A673 (cell line): ENCODE measurements around the gene IRS2.

Experiments used
- EZH2 ChIP-seq: fragments of 200-600 bp; sonication (generic); IDR thresholded peaks from 2 replicates; pipeline ENCODE4 v1.6.1; 2017; ENCODE audit warnings: borderline replicate concordance, low read depth, mild to moderate bottlenecking, mixed read lengths, antibody characterized with exemption, low read length; ENCODE audit not compliant: poor library complexity, severe bottlenecking
- TF ChIP-seq, protein P1 (sequence below): fragments of 300-800, 200-600 bp; sonication (generic); conservative IDR thresholded peaks from 2 replicates; pipeline ENCODE4 v1.5.1; 2017; ENCODE audit warnings: low read depth, mild to moderate bottlenecking, antibody characterized with exemption, low read length, moderate library complexity, mixed read lengths

DNA sequence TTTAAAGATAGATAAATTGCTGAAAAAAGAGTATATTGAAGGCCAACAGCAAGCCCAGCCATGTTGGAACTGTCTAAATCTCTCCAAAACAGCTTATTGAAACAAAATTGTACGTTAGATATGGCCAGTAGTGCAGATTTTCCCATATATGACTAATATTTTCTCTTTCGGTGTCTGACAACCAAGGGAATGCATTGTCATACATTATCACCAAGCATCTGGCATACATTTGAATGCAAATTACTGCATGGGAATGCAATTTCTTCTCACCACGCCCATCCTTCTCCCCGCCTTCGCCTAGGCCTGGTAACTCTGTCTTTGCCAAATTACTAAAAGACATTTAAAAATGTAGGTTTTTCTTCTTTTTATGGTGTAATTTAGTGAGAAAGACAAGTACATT is 32.5 kb upstream of the IRS2 start:
- TF ChIP-seq, protein P1, sequence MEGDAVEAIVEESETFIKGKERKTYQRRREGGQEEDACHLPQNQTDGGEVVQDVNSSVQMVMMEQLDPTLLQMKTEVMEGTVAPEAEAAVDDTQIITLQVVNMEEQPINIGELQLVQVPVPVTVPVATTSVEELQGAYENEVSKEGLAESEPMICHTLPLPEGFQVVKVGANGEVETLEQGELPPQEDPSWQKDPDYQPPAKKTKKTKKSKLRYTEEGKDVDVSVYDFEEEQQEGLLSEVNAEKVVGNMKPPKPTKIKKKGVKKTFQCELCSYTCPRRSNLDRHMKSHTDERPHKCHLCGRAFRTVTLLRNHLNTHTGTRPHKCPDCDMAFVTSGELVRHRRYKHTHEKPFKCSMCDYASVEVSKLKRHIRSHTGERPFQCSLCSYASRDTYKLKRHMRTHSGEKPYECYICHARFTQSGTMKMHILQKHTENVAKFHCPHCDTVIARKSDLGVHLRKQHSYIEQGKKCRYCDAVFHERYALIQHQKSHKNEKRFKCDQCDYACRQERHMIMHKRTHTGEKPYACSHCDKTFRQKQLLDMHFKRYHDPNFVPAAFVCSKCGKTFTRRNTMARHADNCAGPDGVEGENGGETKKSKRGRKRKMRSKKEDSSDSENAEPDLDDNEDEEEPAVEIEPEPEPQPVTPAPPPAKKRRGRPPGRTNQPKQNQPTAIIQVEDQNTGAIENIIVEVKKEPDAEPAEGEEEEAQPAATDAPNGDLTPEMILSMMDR = no peak
- no peak for TF ChIP-seq EZH2
